ENCODE results near the gene SYT13. TPM values are rescaled to one million over a fixed set of nuclear protein-coding genes. Genes with fewer than 3 reads are reported as not detected.

Gene SYT13
- total and polyA plus RNA-seq, 2 donors (not counting 3 experiments of a cell fraction or from before 2014, with no cell fraction given): not detected

GRCh38 chr11:45238724-45239123 is 47.4 kb downstream of the SYT13 start:
- Histone ChIP-seq H3K36me3 (ENCODE audit: control insufficient read depth in 2 of 2, extremely low read depth in 1 of 2, insufficient read depth in 2 of 2, low read length in 2 of 2) (no peaks in the 10 kb centered on the region), H3K9me3 (replicated peaks; ENCODE audit: control insufficient read depth, insufficient read depth, low read length) (no peaks in the 10 kb centered on the region), H3K79me2 (ENCODE audit: control insufficient read depth, insufficient read depth, low read length) (no peaks in the 10 kb centered on the region), H3K4me1 (ENCODE audit: control insufficient read depth, extremely low read depth, insufficient read depth, low read length) (no peaks in the 10 kb centered on the region), H3K9me1 (replicated peaks; ENCODE audit: control insufficient read depth, extremely low read depth, insufficient read depth, low read length) (no peaks in the 10 kb centered on the region), H3K27me3 (ENCODE audit: control insufficient read depth in 2 of 2, insufficient read depth in 2 of 2, low read length in 2 of 2) (peaks cover 4 to 14% of the 10 kb centered on the region in 2 experiments), H2AFZ (ENCODE audit: low read depth, low read length) (no peak overlapping the region), H3K4me2 (ENCODE audit: insufficient read depth, low read length) (no peak overlapping the region), H3K27ac (ENCODE audit: insufficient read depth, low read depth, low read length) (no peak overlapping the region), H3K4me3 (replicated peaks in 1 of 3; ENCODE audit: insufficient read depth in 1 of 3, low read depth in 1 of 3, low read length in 3 of 3) (no peak overlapping the region), H3K9ac (replicated peaks; ENCODE audit: extremely low read depth, insufficient read depth, low read length) (no peak overlapping the region), H4K20me1 (replicated peaks; ENCODE audit: control insufficient read depth, extremely low read depth, insufficient read depth, low read length) (no peaks in the 10 kb centered on the region)
- TF ChIP-seq MYC (IDR thresholded peaks at IDR 0.05; ENCODE audit: low read depth, low read length): no peak
- TF ChIP-seq POLR2AphosphoS5 (IDR thresholded peaks at IDR 0.05; ENCODE audit: insufficient read depth, low read depth, low read length): no peak
- TF ChIP-seq JUN (IDR thresholded peaks at IDR 0.05; ENCODE audit: borderline replicate concordance, insufficient read depth, insufficient read length, low read depth): no peak
- no peak for TF ChIP-seq FOS (IDR thresholded peaks at IDR 0.05; ENCODE audit: borderline replicate concordance, insufficient read depth, low read length)
- no peak for TF ChIP-seq EZH2 (IDR thresholded peaks at IDR 0.05; ENCODE audit: borderline replicate concordance, low read depth, low read length, severe bottlenecking)
- ChIA-PET POLR2A (no interaction called here), CTCF (interaction anchor here (1.0 to 1.4 kb wide), 3 partner anchors 10 to 312 kb away, joined by 3 to 4 read pairs (median 3); no protein-coding TSS in a partner anchor)
- intact Hi-C loops (cut with micrococcal nuclease) (no loop called here), dilution Hi-C loops (cut with MboI; ENCODE audit: extremely low pct_ligation_motif_present, low sequenced_read_pairs) (no loop called here)
- BruUV-seq (replicated peaks): no TSS peak
- FAIRE-seq: no peak
- DNase-seq (ENCODE audit: low read depth, low spot score): no peak

GRCh38 chr11:45237711-45238315 is 48.3 kb downstream of the SYT13 start:
- H3K27ac ChIP-seq (ENCODE audit: insufficient read depth, low read depth, low read length): no peak overlapping the region
- intact Hi-C loops (cut with micrococcal nuclease) (no loop called here), dilution Hi-C loops (cut with MboI; ENCODE audit: extremely low pct_ligation_motif_present, low sequenced_read_pairs) (no loop called here)
- ChIA-PET POLR2A (no interaction called here), CTCF (interaction anchor here (1.0 to 1.4 kb wide), 3 partner anchors 12 to 311 kb away, joined by 4 read pairs; no protein-coding TSS in a partner anchor)
- H3K9me1 ChIP-seq (replicated peaks; ENCODE audit: control insufficient read depth, extremely low read depth, insufficient read depth, low read length): no peaks in the 10 kb centered on the region
- no peaks in the 10 kb centered on the region for H4K20me1 ChIP-seq (replicated peaks; ENCODE audit: control insufficient read depth, extremely low read depth, insufficient read depth, low read length)
- no peaks in the 10 kb centered on the region for H3K79me2 ChIP-seq (ENCODE audit: control insufficient read depth, insufficient read depth, low read length)
- no peak overlapping the region for H2AFZ ChIP-seq (ENCODE audit: low read depth, low read length)
- DNase-seq (ENCODE audit: low read depth, low spot score) (no peak), FAIRE-seq (no peak)
- H3K36me3 ChIP-seq (ENCODE audit: control insufficient read depth in 2 of 2, extremely low read depth in 1 of 2, insufficient read depth in 2 of 2, low read length in 2 of 2): no peaks in the 10 kb centered on the region
- H3K9me3 ChIP-seq (replicated peaks; ENCODE audit: control insufficient read depth, insufficient read depth, low read length): no peaks in the 10 kb centered on the region
- BruUV-seq (replicated peaks): no TSS peak
- no peak overlapping the region for H3K4me2 ChIP-seq (ENCODE audit: insufficient read depth, low read length)
- H3K4me1 ChIP-seq (ENCODE audit: control insufficient read depth, extremely low read depth, insufficient read depth, low read length): no peaks in the 10 kb centered on the region
- H3K9ac ChIP-seq (replicated peaks; ENCODE audit: extremely low read depth, insufficient read depth, low read length): no peak overlapping the region
- TF ChIP-seq MYC (IDR thresholded peaks at IDR 0.05; ENCODE audit: low read depth, low read length): no peak
- no peak for TF ChIP-seq MAX (IDR thresholded peaks at IDR 0.05; ENCODE audit: insufficient read depth, insufficient read length)
- TF ChIP-seq JUN (IDR thresholded peaks at IDR 0.05; ENCODE audit: borderline replicate concordance, insufficient read depth, insufficient read length, low read depth): no peak
- TF ChIP-seq POLR2A (IDR thresholded peaks at IDR 0.05; ENCODE audit: low read depth, low read length): no peak
- no peak for TF ChIP-seq CTCF (IDR thresholded peaks at IDR 0.05; ENCODE audit: extremely low read depth in 1 of 2, insufficient read depth in 1 of 2, low read depth in 1 of 2, low read length in 2 of 2)
- no peak for TF ChIP-seq EZH2 (IDR thresholded peaks at IDR 0.05; ENCODE audit: borderline replicate concordance, low read depth, low read length, severe bottlenecking)
- no peak for TF ChIP-seq GATA2 (IDR thresholded peaks at IDR 0.05; ENCODE audit: insufficient read depth, insufficient read length, low read depth, low read length)
- TF ChIP-seq FOS (IDR thresholded peaks at IDR 0.05; ENCODE audit: borderline replicate concordance, insufficient read depth, low read length): no peak
- TF ChIP-seq POLR2AphosphoS5 (IDR thresholded peaks at IDR 0.05; ENCODE audit: insufficient read depth, low read depth, low read length): no peak
- peaks cover 4 to 14% of the 10 kb centered on the region in 2 experiments for H3K27me3 ChIP-seq (ENCODE audit: control insufficient read depth in 2 of 2, insufficient read depth in 2 of 2, low read length in 2 of 2)
- no peak overlapping the region for H3K4me3 ChIP-seq (replicated peaks in 1 of 3; ENCODE audit: insufficient read depth in 1 of 3, low read depth in 1 of 3, low read length in 3 of 3)
